Measurements from ENCODE around the gene NFS1.

NFS1 gene

GRCh38 chr20:35731862-35732643, 32.9 kb upstream of the NFS1 start:
- no peak for TF ChIP-seq CTCF (IDR thresholded peaks at IDR 0.05; ENCODE audit: low read depth, low read length)
- peak in 1 of 2 donors; percentile 9 for DNase-seq (ENCODE audit: low read depth in 2 of 2)
- H3K4me3 ChIP-seq (replicated peaks in 1 of 2; ENCODE audit: low read depth in 2 of 2, low read length in 2 of 2): no peak overlapping the region

GRCh38 chr20:35731469-35731788, 32.3 kb upstream of the NFS1 start:
- H3K4me3 ChIP-seq (replicated peaks in 1 of 2; ENCODE audit: low read depth in 2 of 2, low read length in 2 of 2): no peak overlapping the region
- DNase-seq (ENCODE audit: low read depth in 2 of 2): peak in 1 of 2 donors; percentile 2
- TF ChIP-seq CTCF (IDR thresholded peaks at IDR 0.05; ENCODE audit: low read depth, low read length): no peak

GRCh38 chr20:35730583-35731468, 31.7 kb upstream of the NFS1 start:
- no peak overlapping the region for H3K4me3 ChIP-seq (replicated peaks in 1 of 2; ENCODE audit: low read depth in 2 of 2, low read length in 2 of 2)

GRCh38 chr20:35729836-35730582, 30.9 kb upstream of the NFS1 start:
- DNase-seq (ENCODE audit: low read depth in 2 of 2): no peak
- H3K4me3 ChIP-seq (replicated peaks in 1 of 2; ENCODE audit: low read depth in 2 of 2, low read length in 2 of 2): no peak overlapping the region
- no peak for TF ChIP-seq CTCF (IDR thresholded peaks at IDR 0.05; ENCODE audit: low read depth, low read length)

More at GRCh38 chr20:35730583-35731468, 31.7 kb upstream of the NFS1 start:
- TF ChIP-seq CTCF (IDR thresholded peaks at IDR 0.05; ENCODE audit: low read depth, low read length): no peak
- no peak for DNase-seq (ENCODE audit: low read depth in 2 of 2)

- H3K4me3 ChIP-seq (replicated peaks in 1 of 2; ENCODE audit: low read depth in 2 of 2, low read length in 2 of 2): no peak overlapping the region
- no peak for TF ChIP-seq CTCF (IDR thresholded peaks at IDR 0.05; ENCODE audit: low read depth, low read length)
- DNase-seq (ENCODE audit: low read depth in 2 of 2): no peak
Observed at GRCh38 chr20:35729283-35729807, 30.2 kb upstream of the NFS1 start.
